ENCODE results near the gene DOCK2.

Gene DOCK2

DNA sequence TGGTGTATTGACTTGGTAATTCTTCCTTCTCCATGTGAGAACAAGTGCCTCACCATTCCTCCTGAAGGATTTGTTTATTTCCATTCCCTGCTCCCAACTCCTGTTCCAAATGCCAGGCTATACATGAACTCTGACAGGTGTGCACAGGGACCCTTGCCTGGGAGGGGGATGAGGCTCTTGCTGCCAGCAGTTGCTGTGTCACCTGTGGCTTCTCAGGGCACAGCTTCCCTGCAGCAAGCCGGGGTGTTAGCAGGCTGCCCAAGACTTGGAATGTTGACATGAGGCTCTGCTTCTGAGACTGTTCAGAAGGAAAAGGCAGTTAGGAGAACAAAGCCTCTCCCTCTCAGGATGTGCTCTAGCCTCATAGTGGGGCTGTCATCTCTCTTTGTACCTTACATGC is 131.3 kb downstream of the DOCK2 start:
- H3K27ac ChIP-seq: no peak overlapping the region
- TF ChIP-seq, protein P1, sequence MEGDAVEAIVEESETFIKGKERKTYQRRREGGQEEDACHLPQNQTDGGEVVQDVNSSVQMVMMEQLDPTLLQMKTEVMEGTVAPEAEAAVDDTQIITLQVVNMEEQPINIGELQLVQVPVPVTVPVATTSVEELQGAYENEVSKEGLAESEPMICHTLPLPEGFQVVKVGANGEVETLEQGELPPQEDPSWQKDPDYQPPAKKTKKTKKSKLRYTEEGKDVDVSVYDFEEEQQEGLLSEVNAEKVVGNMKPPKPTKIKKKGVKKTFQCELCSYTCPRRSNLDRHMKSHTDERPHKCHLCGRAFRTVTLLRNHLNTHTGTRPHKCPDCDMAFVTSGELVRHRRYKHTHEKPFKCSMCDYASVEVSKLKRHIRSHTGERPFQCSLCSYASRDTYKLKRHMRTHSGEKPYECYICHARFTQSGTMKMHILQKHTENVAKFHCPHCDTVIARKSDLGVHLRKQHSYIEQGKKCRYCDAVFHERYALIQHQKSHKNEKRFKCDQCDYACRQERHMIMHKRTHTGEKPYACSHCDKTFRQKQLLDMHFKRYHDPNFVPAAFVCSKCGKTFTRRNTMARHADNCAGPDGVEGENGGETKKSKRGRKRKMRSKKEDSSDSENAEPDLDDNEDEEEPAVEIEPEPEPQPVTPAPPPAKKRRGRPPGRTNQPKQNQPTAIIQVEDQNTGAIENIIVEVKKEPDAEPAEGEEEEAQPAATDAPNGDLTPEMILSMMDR (IDR thresholded peaks at IDR 0.05): no peak

GRCh38 chr5:169770109-169770508 is 133.0 kb downstream of the DOCK2 start:
- Histone ChIP-seq H3K27ac (no peak overlapping the region), H3K4me3 (no peak overlapping the region)
- TF ChIP-seq, protein P1 (IDR thresholded peaks at IDR 0.05): no peak
- DNase-seq (ENCODE audit: low spot score): no peak

More for the DNA sequence above, 131.3 kb downstream of the DOCK2 start:
- H3K4me3 ChIP-seq: no peak overlapping the region
- DNase-seq (ENCODE audit: low spot score): no peak

DNA sequence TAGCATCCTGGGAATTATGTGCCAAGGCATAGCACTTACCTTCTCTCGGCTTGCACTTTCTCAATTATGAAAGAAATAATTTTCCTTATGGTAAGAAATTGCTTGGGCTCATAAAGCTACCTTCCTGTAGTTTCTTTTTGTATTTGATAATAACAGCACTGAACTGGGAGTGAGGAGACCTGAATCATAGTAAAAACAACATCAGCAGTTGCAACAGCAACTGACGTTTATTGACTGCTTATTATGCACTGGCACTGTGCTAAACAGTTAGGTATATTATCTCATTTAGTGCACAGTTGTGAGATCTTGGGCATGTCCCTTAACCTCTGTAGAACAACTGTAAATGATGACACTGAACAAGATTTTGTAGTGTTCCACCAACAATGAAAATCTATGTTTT is 135.2 kb downstream of the DOCK2 start:
- no peak overlapping the region for H3K27ac ChIP-seq
- DNase-seq (ENCODE audit: low spot score): no peak
- TF ChIP-seq, protein P1 (IDR thresholded peaks at IDR 0.05): no peak
- H3K4me3 ChIP-seq: no peak overlapping the region

DNA sequence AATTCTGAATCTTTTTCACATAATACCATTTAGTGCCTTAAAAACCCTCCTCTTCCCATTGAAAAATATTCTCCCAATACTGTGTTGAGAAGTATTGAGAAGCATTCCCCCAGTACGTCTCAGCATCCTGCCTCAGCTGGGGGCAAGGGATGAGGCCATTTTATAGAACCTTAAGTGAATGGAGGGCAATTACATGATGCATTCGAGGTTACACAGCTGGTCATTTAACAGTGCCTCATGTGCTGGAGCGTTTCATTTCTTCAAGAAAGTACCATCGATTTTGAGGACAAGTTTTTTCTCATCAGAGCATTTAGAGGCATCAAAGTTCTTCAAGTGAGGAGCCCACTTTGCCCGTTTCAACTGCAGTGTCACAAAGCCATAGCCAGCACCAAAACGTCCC is 135.6 kb downstream of the DOCK2 start:
- TF ChIP-seq, protein P1 (IDR thresholded peaks at IDR 0.05): no peak
- Histone ChIP-seq H3K27ac (no peak overlapping the region), H3K4me3 (no peak overlapping the region)
- DNase-seq (ENCODE audit: low spot score): no peak

DNA sequence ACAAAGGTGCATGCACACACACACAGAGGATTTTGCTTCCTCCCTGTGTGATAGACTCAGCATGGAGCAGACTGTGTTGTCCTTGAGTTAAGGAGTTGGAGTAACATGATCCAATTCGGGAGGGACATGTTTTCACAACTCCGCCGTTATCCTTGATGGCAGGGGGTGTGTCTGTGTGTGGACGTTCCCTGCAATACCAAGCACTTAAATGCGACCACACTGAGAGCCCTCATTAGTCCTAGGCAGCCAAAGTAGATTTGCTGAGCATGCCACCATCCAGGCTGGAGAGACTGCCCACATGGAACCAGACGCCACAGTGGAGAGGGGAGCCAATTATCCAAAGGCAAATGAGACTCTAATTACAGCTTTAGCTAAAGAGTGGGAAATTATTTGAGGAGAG is 140.1 kb downstream of the DOCK2 start:
- DNase-seq (ENCODE audit: low spot score): no peak
- Histone ChIP-seq H3K4me3 (no peak overlapping the region), H3K27ac (no peak overlapping the region)
- TF ChIP-seq, protein P1 (IDR thresholded peaks at IDR 0.05): no peak

DNA sequence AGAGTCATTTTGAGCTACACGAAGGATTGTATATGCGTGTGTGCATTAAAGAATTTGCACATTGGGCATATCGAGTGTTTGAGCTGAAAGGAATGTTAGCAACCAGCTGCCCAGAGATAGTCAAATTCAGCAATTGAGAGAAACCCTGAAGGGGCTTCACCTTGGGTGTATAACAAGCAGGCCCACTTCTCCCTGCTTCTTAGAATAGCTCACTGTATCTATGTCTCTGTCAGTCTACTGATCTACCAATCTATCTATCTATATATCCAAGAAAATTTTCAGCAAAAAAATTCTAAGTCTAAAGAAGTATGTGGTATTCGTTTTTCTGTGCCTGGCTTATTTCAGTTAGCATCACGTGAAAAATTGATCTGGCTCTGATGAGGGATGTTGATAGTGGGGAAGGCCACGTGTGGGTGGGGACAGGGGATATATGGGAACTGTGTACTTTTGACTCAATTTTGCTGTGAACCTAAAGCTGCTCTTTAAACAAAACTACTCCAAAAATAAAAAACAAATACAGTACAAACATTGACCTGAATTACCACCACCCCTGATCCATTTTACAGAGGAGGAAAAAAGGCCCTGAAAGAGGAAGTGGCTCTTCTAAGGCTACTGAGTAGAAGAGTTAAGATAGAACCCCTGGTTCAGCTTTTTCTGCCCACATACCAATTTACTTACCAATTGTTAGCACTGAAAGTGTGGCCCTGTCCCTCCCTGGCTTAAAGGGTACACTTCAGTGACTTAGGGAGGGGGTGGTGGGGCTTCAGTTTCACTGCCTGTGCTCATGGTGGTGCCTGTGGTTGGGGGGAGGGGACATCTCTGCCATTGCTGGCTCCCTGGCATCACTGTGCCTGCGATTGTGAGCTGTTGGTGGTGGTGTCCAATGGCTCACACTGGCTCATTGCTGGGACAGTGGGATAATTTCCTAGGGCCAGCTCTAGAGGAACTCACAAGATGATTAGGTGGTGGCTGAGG is 141.8 kb downstream of the DOCK2 start:
- H3K4me3 ChIP-seq: no peak overlapping the region
- no peak overlapping the region for H3K27ac ChIP-seq
- TF ChIP-seq, protein P1 (IDR thresholded peaks at IDR 0.05): no peak
- no peak for DNase-seq (ENCODE audit: low spot score)
